Peyer's patch (tissue), 4 donors: ENCODE data around the gene HELQ. TPM values are rescaled to one million over a fixed set of nuclear protein-coding genes. Genes with fewer than 3 reads are reported as not detected.
A peak's percentile ranks its signal among the peaks of the same experiment; 100 is the strongest.
"Not testable (repeated sequence)": the region's sequence is repeated elsewhere in the genome, so short reads cannot be mapped to it uniquely, and the experiment has no call there.

Source experiments
- DNase-seq, 3 donors: peaks; one replicate each; pipeline ENCODE4 v3.0.0-alpha.2; 2017 to 2019
- H3K27ac ChIP-seq, 4 donors: fragments of 200-600 bp; sonication (generic); one replicate each; pipeline ENCODE4 v1.5.1; 2016 to 2019
- H3K27me3 ChIP-seq, 2 donors: fragments of 200-600 bp; sonication (generic); one replicate each; pipeline ENCODE4 v1.5.1; 2019
- H3K36me3 ChIP-seq, 3 donors: fragments of 200-600 bp; sonication (generic); one replicate each; pipeline ENCODE4 v1.5.1; 2016 to 2019
- H3K4me1 ChIP-seq, 4 donors: fragments of 200-600 bp; sonication (generic); one replicate each; pipeline ENCODE4 v1.5.1; 2016 to 2019
- H3K4me3 ChIP-seq, 4 donors: fragments of 200-600 bp; sonication (generic); 1 replicate in 3 of 4; 2 replicates in 1 of 4; pipeline ENCODE4 v1.5.1; 2016 to 2019; ENCODE audit warnings: mild to moderate bottlenecking in 1 of 4
- H3K9me3 ChIP-seq, 4 donors: fragments of 200-600 bp; sonication (generic); one replicate each; pipeline ENCODE4 v1.5.1; 2016 to 2019; ENCODE audit warnings: mild to moderate bottlenecking in 1 of 4
- POLR2A ChIP-seq, 2 donors: fragments of 450-650 bp; IDR thresholded peaks; one replicate each; pipeline ENCODE4 v1.5.1; 2017; ENCODE audit warnings: antibody characterized with exemption in 2 of 2, mild to moderate bottlenecking in 2 of 2, moderate library complexity in 2 of 2
- total RNA-seq, 4 donors: library from RNA; depleted of rRNA; stranded (reverse); fragments of >200 nt; gene quantifications; one replicate each; pipeline ENCODE4 v1.1.0, GENCODE V29; 2016
- TF ChIP-seq, protein P1 (sequence below), 6 experiments: fragments of 450-650 bp in 4 of 6; fragments of 200-600 bp in 2 of 6; sonication (generic) in 1 of 6; IDR thresholded peaks; one replicate each; pipeline ENCODE4 v1.5.1; 2017 to 2019; ENCODE audit warnings: antibody characterized with exemption in 6 of 6, mild to moderate bottlenecking in 3 of 6, moderate library complexity in 1 of 6

The HELQ gene, protein sequence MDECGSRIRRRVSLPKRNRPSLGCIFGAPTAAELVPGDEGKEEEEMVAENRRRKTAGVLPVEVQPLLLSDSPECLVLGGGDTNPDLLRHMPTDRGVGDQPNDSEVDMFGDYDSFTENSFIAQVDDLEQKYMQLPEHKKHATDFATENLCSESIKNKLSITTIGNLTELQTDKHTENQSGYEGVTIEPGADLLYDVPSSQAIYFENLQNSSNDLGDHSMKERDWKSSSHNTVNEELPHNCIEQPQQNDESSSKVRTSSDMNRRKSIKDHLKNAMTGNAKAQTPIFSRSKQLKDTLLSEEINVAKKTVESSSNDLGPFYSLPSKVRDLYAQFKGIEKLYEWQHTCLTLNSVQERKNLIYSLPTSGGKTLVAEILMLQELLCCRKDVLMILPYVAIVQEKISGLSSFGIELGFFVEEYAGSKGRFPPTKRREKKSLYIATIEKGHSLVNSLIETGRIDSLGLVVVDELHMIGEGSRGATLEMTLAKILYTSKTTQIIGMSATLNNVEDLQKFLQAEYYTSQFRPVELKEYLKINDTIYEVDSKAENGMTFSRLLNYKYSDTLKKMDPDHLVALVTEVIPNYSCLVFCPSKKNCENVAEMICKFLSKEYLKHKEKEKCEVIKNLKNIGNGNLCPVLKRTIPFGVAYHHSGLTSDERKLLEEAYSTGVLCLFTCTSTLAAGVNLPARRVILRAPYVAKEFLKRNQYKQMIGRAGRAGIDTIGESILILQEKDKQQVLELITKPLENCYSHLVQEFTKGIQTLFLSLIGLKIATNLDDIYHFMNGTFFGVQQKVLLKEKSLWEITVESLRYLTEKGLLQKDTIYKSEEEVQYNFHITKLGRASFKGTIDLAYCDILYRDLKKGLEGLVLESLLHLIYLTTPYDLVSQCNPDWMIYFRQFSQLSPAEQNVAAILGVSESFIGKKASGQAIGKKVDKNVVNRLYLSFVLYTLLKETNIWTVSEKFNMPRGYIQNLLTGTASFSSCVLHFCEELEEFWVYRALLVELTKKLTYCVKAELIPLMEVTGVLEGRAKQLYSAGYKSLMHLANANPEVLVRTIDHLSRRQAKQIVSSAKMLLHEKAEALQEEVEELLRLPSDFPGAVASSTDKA
- 10 to 100 TPM; 17.0 to 59.4 (median 20.4) TPM for total RNA-seq

DNA sequence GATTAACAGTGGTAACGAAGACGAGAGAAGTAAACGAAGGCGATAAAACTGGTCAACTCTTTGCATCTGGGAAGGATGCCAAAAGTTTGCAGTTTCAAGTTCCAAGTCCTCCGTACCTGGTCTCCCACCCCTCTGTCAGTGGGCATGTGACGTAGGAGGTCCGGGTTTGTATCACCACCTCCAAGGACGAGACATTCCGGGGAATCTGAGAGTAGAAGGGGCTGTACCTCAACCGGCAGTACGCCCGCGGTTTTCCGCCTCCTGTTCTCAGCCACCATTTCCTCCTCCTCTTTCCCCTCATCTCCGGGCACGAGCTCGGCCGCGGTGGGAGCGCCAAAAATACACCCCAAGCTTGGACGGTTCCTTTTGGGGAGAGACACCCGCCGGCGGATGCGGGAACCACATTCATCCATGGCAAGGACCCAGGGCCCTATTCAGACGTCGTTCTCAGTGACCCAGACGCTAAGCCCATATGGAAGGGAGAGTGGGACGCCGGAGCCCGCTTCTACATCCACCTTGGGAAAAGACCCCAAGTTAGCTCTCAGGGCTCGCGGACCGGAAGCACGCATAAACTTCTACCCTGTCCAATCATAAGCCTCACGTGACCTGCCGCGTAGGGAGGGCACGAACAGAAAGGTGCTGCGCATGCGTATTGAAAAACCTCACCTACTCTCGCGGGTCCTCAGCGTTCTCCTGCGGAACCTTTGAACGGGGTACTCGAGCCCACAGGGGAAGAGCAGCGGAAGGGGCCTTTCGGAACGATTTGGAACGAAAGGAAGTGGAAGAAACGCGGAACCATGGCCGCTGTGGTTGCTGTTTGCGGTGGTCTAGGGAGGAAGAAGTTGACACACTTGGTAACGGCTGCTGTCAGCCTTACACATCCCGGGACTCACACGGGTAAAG is at the start of gene HELQ, which contains the start of gene MRPS18C:
TSS of gene HELQ (minus strand) at position 543 of the 903 bp plus-strand sequence. CDS start at position 413, 130 bp downstream.
TSS of gene MRPS18C (plus strand) at position 778 of the 903 bp plus-strand sequence. CDS start at position 798, 20 bp downstream.
- peak within 1 kb of the TSS; percentile 63 to 76 (median 66) for H3K4me3 ChIP-seq
- peak; percentile 92 to 99 (median 98) for DNase-seq
- H3K9me3 ChIP-seq, result no peaks in the 10 kb centered on the region
- TF ChIP-seq, protein P1, sequence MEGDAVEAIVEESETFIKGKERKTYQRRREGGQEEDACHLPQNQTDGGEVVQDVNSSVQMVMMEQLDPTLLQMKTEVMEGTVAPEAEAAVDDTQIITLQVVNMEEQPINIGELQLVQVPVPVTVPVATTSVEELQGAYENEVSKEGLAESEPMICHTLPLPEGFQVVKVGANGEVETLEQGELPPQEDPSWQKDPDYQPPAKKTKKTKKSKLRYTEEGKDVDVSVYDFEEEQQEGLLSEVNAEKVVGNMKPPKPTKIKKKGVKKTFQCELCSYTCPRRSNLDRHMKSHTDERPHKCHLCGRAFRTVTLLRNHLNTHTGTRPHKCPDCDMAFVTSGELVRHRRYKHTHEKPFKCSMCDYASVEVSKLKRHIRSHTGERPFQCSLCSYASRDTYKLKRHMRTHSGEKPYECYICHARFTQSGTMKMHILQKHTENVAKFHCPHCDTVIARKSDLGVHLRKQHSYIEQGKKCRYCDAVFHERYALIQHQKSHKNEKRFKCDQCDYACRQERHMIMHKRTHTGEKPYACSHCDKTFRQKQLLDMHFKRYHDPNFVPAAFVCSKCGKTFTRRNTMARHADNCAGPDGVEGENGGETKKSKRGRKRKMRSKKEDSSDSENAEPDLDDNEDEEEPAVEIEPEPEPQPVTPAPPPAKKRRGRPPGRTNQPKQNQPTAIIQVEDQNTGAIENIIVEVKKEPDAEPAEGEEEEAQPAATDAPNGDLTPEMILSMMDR (IDR thresholded peaks at IDR 0.05), result peak in 3 of 6 experiments; percentile 33 to 42 (median 34)
- TF ChIP-seq POLR2A (IDR thresholded peaks at IDR 0.05), result peak in 1 of 2 donors; percentile 47
- H3K36me3 ChIP-seq, result peaks cover 0 to 25% (median 0%) of the 10 kb centered on the region in 3 donors
- H3K4me1 ChIP-seq, result peaks cover 0 to 24% (median 4%) of the 10 kb centered on the region in 4 donors
- H3K27me3 ChIP-seq, result no peaks in the 10 kb centered on the region
- peak within 1 kb of the TSS; percentile 89 to 99 (median 94) for H3K27ac ChIP-seq

DNA sequence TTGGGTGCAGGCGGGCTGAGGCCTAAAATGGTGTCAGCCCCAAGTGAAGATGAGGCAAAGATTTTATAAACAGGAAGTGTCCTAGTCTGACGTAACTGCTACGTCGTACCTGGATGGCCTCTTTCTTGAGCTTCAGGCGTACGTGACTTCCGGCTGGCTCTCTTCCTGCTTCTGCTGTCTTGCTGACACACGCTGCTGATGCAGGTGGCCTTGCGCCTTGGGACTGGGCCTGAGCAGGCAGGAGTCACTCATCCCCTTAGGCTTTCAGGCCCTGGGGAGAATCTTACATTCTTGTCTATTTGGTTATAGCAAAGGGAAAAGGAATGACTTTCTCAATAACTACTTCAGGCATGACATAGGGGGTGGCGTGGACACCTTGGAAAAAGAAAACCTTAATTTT is 49.4 kb upstream of the HELQ start:
- no peak for DNase-seq
- Histone ChIP-seq H3K4me1 (no peaks in the 10 kb centered on the region), H3K36me3 (no peaks in the 10 kb centered on the region), H3K27ac (no peak overlapping the region), H3K4me3 (no peak overlapping the region), H3K27me3 (no peaks in the 10 kb centered on the region), H3K9me3 (no peaks in the 10 kb centered on the region)
- TF ChIP-seq POLR2A (IDR thresholded peaks at IDR 0.05), result no peak
- TF ChIP-seq, protein P1 (IDR thresholded peaks at IDR 0.05), result no peak

DNA sequence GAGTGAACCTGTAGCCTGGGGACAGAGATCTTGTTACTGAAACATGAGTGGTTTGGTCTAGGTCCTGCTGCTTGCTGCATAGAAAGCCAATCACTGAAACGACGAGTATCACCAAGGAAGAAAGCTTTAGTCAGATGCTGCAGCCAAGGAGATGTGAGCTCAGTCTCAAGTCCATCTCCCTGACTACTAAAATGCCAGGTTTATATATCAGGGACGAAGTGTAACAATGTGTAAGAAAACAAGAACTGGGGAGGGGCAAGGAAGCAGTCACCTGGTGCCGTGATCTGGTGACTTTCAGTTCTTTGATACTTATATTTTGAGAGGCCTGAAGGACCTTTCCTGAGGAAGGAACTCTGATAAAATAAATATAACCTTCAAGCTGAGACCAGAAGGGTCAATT is 48.9 kb upstream of the HELQ start:
- H3K27ac ChIP-seq, result no peak overlapping the region
- H3K9me3 ChIP-seq, result no peaks in the 10 kb centered on the region
- no peak overlapping the region for H3K4me3 ChIP-seq
- no peaks in the 10 kb centered on the region for H3K36me3 ChIP-seq
- TF ChIP-seq, protein P1 (IDR thresholded peaks at IDR 0.05), result no peak
- no peak for TF ChIP-seq POLR2A (IDR thresholded peaks at IDR 0.05)
- no peaks in the 10 kb centered on the region for H3K27me3 ChIP-seq
- no peaks in the 10 kb centered on the region for H3K4me1 ChIP-seq
- DNase-seq, result no peak

DNA sequence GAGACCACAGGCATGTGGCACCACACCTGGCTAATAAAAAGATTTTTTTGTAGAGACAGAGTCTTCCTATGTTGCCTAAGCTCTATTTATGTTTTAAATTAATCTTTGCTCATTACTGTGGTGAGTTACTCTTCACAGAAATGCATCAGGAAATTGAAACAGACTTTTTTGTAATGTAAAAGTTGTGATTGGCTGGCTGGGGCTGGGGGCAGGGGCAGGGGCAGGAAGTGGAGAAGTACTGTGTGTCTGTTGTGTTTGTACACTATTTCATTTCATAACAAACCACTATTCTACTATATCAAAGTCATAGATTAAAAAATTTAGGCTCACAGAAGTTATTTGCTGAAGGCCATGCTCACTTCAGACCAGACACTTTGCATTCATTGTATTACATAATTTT is 48.4 kb upstream of the HELQ start:
- no peaks in the 10 kb centered on the region for H3K36me3 ChIP-seq
- H3K9me3 ChIP-seq, result no peaks in the 10 kb centered on the region
- H3K4me1 ChIP-seq, result no peaks in the 10 kb centered on the region
- H3K27me3 ChIP-seq, result no peaks in the 10 kb centered on the region
- no peak overlapping the region for H3K27ac ChIP-seq
- no peak overlapping the region for H3K4me3 ChIP-seq
- DNase-seq, result no peak
- no peak for TF ChIP-seq POLR2A (IDR thresholded peaks at IDR 0.05)
- TF ChIP-seq, protein P1 (IDR thresholded peaks at IDR 0.05), result no peak

DNA sequence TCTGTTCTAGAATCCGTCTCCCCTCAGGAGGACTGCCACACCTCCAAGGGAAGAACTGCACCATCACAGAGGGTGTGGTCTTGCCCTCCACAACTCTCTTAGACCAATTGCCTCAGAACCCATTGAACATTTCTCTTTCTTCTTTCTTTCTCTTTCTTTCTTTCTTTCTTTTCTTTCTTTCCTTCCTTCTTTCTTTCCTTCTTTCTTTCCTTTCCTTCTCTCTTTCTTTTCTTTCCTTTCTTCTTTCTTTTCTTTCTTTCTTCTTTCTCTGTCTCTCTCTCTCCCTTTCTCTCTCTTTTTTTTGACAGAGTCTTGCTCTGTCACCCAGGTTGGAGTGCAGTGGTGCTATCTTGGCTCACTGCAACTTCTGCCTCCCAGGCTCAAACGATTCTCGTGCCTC is 46.0 kb upstream of the HELQ start:
- H3K27me3 ChIP-seq, H3K4me3 ChIP-seq, H3K4me1 ChIP-seq, H3K9me3 ChIP-seq, DNase-seq, H3K27ac ChIP-seq, H3K36me3 ChIP-seq: not testable (repeated sequence)
